NCI-H146 treated with DMSO at 0.1 percent for 48 hours (cell line): ENCODE data around the gene DNAH11.
"Not testable (repeated sequence)": the region's sequence is repeated elsewhere in the genome, so short reads cannot be mapped to it uniquely, and the experiment has no call there.

ENCODE experiments used
- DNase-seq: peaks from one replicate; lab custom pipeline; 2025; ENCODE audit not compliant: unreplicated experiment; lab: John Stamatoyannopoulos, UW

Gene DNAH11

GRCh38 chr7:21916176-21916575, 373.3 kb downstream of the DNAH11 start:
- DNase-seq = no peak

GRCh38 chr7:21916629-21917028, 373.8 kb downstream of the DNAH11 start:
- DNase-seq = no peak

GRCh38 chr7:21918216-21918615, 375.4 kb downstream of the DNAH11 start:
- DNase-seq = no peak

GRCh38 chr7:21920936-21921335, 378.1 kb downstream of the DNAH11 start:
- DNase-seq = peak; percentile 4

GRCh38 chr7:21922605-21923004, 379.8 kb downstream of the DNAH11 start:
- no peak for DNase-seq

GRCh38 chr7:21923658-21924057, 380.8 kb downstream of the DNAH11 start:
- peak; percentile 96 for DNase-seq

- no peak for DNase-seq
These were observed 383.6 kb downstream of the DNAH11 start for GRCh38 chr7:21926448-21926847.

- no peak for DNase-seq
These were observed 384.9 kb downstream of the DNAH11 start for GRCh38 chr7:21927693-21928092.

- not testable (repeated sequence) for DNase-seq
These were observed 390.5 kb downstream of the DNAH11 start for GRCh38 chr7:21933293-21933692.

- DNase-seq = no peak
These were observed 392.0 kb downstream of the DNAH11 start for GRCh38 chr7:21934808-21935207.

- DNase-seq = no peak
These were observed 395.6 kb downstream of the DNAH11 start for GRCh38 chr7:21938463-21938862.

- DNase-seq = no peak
These were observed 396.5 kb downstream of the DNAH11 start for GRCh38 chr7:21939136-21939857.

- no peak for DNase-seq
These were observed 397.1 kb downstream of the DNAH11 start for GRCh38 chr7:21939858-21940372.

GRCh38 chr7:21941611-21942141, 398.8 kb downstream of the DNAH11 start:
- no peak for DNase-seq

- DNase-seq = no peak
These were observed 400.1 kb downstream of the DNAH11 start for GRCh38 chr7:21942955-21943354.

- no peak for DNase-seq
These were observed 400.6 kb downstream of the DNAH11 start for GRCh38 chr7:21943436-21943835.

GRCh38 chr7:21944616-21945453, 402.0 kb downstream of the DNAH11 start:
- DNase-seq = peak; percentile 63

GRCh38 chr7:21945454-21946221, 402.8 kb downstream of the DNAH11 start, which contains the start of gene CDCA7L:
Gene CDCA7L, minus strand, starts transcription at chr7:21945899. Its CDS starts 95 bp downstream, at chr7:21945804.
- peak; percentile 77 for DNase-seq

- DNase-seq = peak; percentile 54
These were observed 403.4 kb downstream of the DNAH11 start for GRCh38 chr7:21946222-21946709.

- no peak for DNase-seq
These were observed 404.2 kb downstream of the DNAH11 start for GRCh38 chr7:21947056-21947455.

- no peak for DNase-seq
These were observed 405.1 kb downstream of the DNAH11 start for GRCh38 chr7:21947946-21948345.
